Measurements from ENCODE around the gene RNF8.

DNA sequence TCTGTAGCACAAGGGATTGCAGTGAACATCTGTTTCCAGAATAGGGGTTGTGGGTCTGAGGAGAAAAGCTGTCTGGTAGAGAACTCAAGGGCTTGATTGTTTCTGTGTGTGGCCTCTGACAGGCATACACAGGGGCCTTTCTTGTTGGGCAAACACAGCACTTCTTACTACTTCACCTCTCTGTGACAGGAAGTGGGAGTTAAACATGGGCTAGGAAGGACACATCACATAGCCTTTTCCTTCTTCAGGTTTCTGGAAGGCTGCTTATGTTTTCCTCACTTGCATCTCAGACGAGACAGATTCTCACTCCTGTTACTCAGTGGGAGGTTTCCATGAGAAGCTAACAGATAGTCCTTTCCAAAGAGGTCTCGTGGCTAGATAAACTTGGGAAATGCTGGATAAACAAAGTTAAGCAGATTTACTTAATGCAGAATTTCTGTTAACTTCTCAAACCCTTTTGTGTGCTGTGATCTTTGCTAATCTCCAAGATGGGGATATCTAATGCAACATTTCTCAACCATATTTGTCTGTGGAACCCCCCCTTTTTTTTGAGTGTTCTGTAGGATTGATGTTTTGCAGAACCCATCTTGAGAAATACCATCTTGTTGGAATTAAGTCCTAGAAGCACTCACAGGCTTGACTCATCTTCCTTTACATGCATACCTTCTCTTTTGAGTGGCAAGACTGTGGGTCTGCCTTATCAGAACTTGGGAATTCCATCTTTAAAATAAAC is 41.9 kb upstream of the RNF8 start:
- TF ChIP-seq TAF1 (IDR thresholded peaks at IDR 0.05; ENCODE audit: low read depth, low read length): no peak
- TF ChIP-seq POLR2A (IDR thresholded peaks at IDR 0.05; ENCODE audit: low read depth, low read length): no peak
- TF ChIP-seq PAX5 (IDR thresholded peaks at IDR 0.05; ENCODE audit: insufficient read depth, low read length, severe bottlenecking): no peak
